22Rv1 (cell line): ENCODE data around the gene PCBP1.

Experiments
- ZFX ChIP-seq: fragments of 450-650 bp; IDR thresholded peaks from 2 replicates; pipeline ENCODE4 v1.6.1; 2017; ENCODE audit warnings: antibody characterized with exemption, borderline replicate concordance
- TF ChIP-seq, protein P1 (sequence below): fragments of 450-650 bp; IDR thresholded peaks from 2 replicates; pipeline ENCODE4 v1.5.1; 2017; ENCODE audit warnings: mild to moderate bottlenecking

- TF ChIP-seq, protein P1, sequence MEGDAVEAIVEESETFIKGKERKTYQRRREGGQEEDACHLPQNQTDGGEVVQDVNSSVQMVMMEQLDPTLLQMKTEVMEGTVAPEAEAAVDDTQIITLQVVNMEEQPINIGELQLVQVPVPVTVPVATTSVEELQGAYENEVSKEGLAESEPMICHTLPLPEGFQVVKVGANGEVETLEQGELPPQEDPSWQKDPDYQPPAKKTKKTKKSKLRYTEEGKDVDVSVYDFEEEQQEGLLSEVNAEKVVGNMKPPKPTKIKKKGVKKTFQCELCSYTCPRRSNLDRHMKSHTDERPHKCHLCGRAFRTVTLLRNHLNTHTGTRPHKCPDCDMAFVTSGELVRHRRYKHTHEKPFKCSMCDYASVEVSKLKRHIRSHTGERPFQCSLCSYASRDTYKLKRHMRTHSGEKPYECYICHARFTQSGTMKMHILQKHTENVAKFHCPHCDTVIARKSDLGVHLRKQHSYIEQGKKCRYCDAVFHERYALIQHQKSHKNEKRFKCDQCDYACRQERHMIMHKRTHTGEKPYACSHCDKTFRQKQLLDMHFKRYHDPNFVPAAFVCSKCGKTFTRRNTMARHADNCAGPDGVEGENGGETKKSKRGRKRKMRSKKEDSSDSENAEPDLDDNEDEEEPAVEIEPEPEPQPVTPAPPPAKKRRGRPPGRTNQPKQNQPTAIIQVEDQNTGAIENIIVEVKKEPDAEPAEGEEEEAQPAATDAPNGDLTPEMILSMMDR: no peak
- TF ChIP-seq ZFX: no peak
Measured at GRCh38 chr2:70088598-70089219, 1.4 kb downstream of the PCBP1 start.
